Esophagus muscularis mucosa (tissue), 4 donors: ENCODE measurements around the gene MRPL14. TPM values are rescaled to one million over a fixed set of nuclear protein-coding genes. Genes with fewer than 3 reads are reported as not detected.

Source experiments
- DNase-seq: peaks from one replicate; pipeline ENCODE4 v3.0.0-alpha.2; 2017; ENCODE audit errors: extremely low spot score
- H3K27ac ChIP-seq, 4 donors: fragments of 200-600 bp; sonication (generic); replicated peaks in 1 of 4; 1 replicate in 3 of 4; 2 replicates in 1 of 4; pipeline ENCODE4 v1.5.1; 2016 to 2019; ENCODE audit warnings: mild to moderate bottlenecking in 1 of 4
- H3K27me3 ChIP-seq, 4 donors: fragments of 200-600 bp; sonication (generic); one replicate each; pipeline versions ENCODE4 v1.5.1 to v1.6.0; 2016 to 2019
- H3K36me3 ChIP-seq, 4 donors: fragments of 200-600 bp; sonication (generic); one replicate each; pipeline ENCODE4 v1.5.1; 2016 to 2019
- H3K4me1 ChIP-seq, 4 donors: fragments of 200-600 bp; sonication (generic); one replicate each; pipeline ENCODE4 v1.5.1; 2016 to 2019
- H3K4me3 ChIP-seq, 4 donors: fragments of 200-600 bp; sonication (generic); 1 replicate in 2 of 4; 2 replicates in 2 of 4; pipeline ENCODE4 v1.5.1; 2016 to 2019; ENCODE audit warnings: mild to moderate bottlenecking in 4 of 4, moderate library complexity in 1 of 4
- H3K9me3 ChIP-seq, 4 donors: fragments of 200-600 bp; sonication (generic); 1 replicate in 3 of 4; 2 replicates in 1 of 4; pipeline ENCODE4 v1.5.1; 2016 to 2019
- CTCF ChIP-seq, 3 experiments: fragments of 200-600 bp in 2 of 3; fragments of 450-650 bp in 1 of 3; sonication (generic) in 2 of 3; IDR thresholded peaks; one replicate each; pipeline ENCODE4 v1.5.1; 2017 to 2019; ENCODE audit warnings: antibody characterized with exemption in 3 of 3, mild to moderate bottlenecking in 2 of 3, moderate library complexity in 1 of 3
- EP300 ChIP-seq: sonication (generic); formaldehyde crosslinking; IDR thresholded peaks from one replicate; pipeline ENCODE4 v1.6.1; 2017; ENCODE audit warnings: antibody characterized with exemption
- POLR2A ChIP-seq: fragments of 450-650 bp; IDR thresholded peaks from one replicate; pipeline ENCODE4 v1.6.1; 2017; ENCODE audit warnings: antibody characterized with exemption, moderate library complexity, mild to moderate bottlenecking, low read depth
- POLR2AphosphoS5 ChIP-seq, 2 donors: sonication (generic); formaldehyde crosslinking; IDR thresholded peaks; one replicate each; pipeline ENCODE4 v1.6.1; 2017; ENCODE audit warnings: antibody characterized with exemption in 2 of 2
- WGBS: methylation state at CpG from one replicate; pipeline ENCODE4 v1.1.5; 2018; 5-methylcytosine and 5-hydroxymethylcytosine counted together
- intact Hi-C: fragments of 100-400 bp; cut with DNase I; formaldehyde crosslinking; loops from one replicate; pipeline ENCODE4 v1.15.1; 2023
- total RNA-seq, 4 donors: library from RNA; depleted of rRNA; stranded (reverse); fragments of >200 nt; gene quantifications; one replicate each; pipeline versions ENCODE4 v1.1.0 to v1.2.1, GENCODE V29; 2016

Gene MRPL14
- total RNA-seq, 4 donors from 2014 or later, result 30.3 to 44.2 (median 41.1) TPM

DNA sequence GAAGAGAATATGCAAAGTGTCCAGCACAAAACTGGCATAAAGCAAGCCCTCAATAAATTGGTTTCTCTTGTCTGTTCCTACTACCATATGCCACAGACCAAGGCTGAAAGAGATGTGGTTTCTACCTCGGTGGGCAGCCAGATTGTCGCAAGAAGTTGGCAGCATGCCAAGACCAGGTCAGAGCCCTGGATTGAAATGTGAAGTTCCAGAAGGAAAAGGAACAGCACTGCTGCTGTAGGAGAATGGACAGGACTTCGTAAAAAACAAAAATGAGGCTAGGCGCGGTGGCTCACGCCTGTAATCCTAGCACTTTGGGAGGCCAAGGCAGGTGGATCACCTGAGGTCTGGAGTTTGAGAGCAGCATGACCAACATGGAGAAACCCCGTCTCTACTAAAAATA lies 22.1 kb downstream of the MRPL14 start:
- no peak for DNase-seq
- Histone ChIP-seq H3K9me3 (no peaks in the 10 kb centered on the region), H3K27me3 (no peaks in the 10 kb centered on the region), H3K4me3 (no peak overlapping the region), H3K36me3 (peaks cover 12 to 50% (median 30%) of the 10 kb centered on the region in 4 donors), H3K27ac (peak overlapping the region in 3 of 4 donors; percentile 21 to 39 (median 36)), H3K4me1 (peaks cover 14 to 23% (median 17%) of the 10 kb centered on the region in 4 donors)
- WGBS, result 76% methylated on average over 7 of the region's 7 CpGs
- TF ChIP-seq EP300, result no peak
- no peak for TF ChIP-seq CTCF (IDR thresholded peaks at IDR 0.05)
- TF ChIP-seq POLR2A, result no peak
- TF ChIP-seq POLR2AphosphoS5 (IDR thresholded peaks at IDR 0.05), result no peak
- intact Hi-C loops, result no loop called here

DNA sequence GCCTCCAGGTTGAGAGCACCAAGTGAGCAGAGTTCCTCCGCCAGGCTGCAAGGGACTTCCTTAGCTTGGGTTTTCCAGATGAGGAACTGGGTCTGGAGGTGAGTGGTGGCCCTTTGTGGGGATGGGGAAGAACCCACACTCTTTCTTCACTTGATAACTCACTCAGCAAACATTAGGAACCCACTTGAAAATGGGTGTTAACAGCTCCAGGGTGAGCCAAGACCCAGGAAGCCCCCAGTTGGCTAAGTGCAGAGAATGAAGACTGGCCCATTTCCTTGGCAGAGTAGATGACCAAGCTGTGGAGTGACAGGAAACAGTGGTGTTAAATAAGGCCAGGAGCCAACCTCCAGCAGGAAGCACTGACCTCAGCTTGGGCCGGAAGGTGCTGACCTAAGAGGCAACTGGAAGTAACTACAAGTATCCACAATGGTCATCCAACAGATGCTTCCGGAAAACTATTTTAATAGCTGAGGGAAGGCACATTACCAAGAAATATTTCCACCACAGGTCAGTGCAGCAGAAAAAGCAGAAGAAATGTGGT lies 22.7 kb downstream of the MRPL14 start:
- peak overlapping the region in 1 of 4 donors; percentile 36 for H3K27ac ChIP-seq
- TF ChIP-seq CTCF (IDR thresholded peaks at IDR 0.05) (no peak), POLR2AphosphoS5 (IDR thresholded peaks at IDR 0.05) (peak; percentile 61 to 75)
- no peak for DNase-seq
- H3K9me3 ChIP-seq, result no peaks in the 10 kb centered on the region
- H3K4me3 ChIP-seq, result no peak overlapping the region
- H3K27me3 ChIP-seq, result no peaks in the 10 kb centered on the region
- 59% methylated on average over 3 of the region's 3 CpGs for WGBS
- peaks cover 14 to 23% (median 17%) of the 10 kb centered on the region in 4 donors for H3K4me1 ChIP-seq
- intact Hi-C loops, result no loop called here
- peaks cover 11 to 50% (median 34%) of the 10 kb centered on the region in 4 donors for H3K36me3 ChIP-seq

DNA sequence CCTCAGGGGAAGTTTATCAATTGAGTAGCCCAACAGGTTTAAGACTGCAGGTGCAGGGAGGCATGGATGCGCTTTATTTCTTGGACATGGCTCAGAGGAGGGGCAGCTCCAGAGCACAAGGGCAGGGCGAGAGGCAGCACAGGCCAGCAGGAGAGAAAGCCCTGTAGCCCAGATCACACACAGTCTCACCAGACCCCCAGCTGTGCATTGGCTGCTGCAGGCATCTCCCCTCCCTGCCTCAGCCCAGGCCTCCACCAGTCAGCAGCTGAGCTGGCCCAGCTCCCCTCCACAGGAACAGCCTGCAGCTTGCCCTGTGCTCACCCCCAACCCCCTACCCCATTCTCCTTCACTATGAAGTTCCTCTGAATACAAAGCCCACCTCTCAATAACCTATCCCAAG lies 24.7 kb downstream of the MRPL14 start:
- Histone ChIP-seq H3K4me1 (peaks cover 14 to 23% (median 17%) of the 10 kb centered on the region in 4 donors), H3K36me3 (peaks cover 7 to 33% (median 24%) of the 10 kb centered on the region in 4 donors), H3K27me3 (no peaks in the 10 kb centered on the region), H3K4me3 (no peak overlapping the region), H3K9me3 (no peaks in the 10 kb centered on the region), H3K27ac (no peak overlapping the region)
- intact Hi-C loops, result no loop called here
- 93% methylated on average over 2 of the region's 2 CpGs for WGBS
- TF ChIP-seq POLR2A (no peak), POLR2AphosphoS5 (IDR thresholded peaks at IDR 0.05) (no peak), EP300 (no peak), CTCF (IDR thresholded peaks at IDR 0.05) (no peak)
- no peak for DNase-seq

- H3K27ac ChIP-seq, result no peak overlapping the region
- H3K4me1 ChIP-seq, result peaks cover 15 to 23% (median 16%) of the 10 kb centered on the region in 4 donors
- no peak for TF ChIP-seq POLR2A
- WGBS, result 89% methylated on average over 4 of the region's 4 CpGs
- H3K27me3 ChIP-seq, result no peaks in the 10 kb centered on the region
- DNase-seq, result no peak
- no peak overlapping the region for H3K4me3 ChIP-seq
- no peaks in the 10 kb centered on the region for H3K9me3 ChIP-seq
- intact Hi-C loops, result no loop called here
- peaks cover 7 to 26% (median 24%) of the 10 kb centered on the region in 4 donors for H3K36me3 ChIP-seq
Observed at GRCh38 chr6:44101832-44102231, 25.4 kb downstream of the MRPL14 start.

DNA sequence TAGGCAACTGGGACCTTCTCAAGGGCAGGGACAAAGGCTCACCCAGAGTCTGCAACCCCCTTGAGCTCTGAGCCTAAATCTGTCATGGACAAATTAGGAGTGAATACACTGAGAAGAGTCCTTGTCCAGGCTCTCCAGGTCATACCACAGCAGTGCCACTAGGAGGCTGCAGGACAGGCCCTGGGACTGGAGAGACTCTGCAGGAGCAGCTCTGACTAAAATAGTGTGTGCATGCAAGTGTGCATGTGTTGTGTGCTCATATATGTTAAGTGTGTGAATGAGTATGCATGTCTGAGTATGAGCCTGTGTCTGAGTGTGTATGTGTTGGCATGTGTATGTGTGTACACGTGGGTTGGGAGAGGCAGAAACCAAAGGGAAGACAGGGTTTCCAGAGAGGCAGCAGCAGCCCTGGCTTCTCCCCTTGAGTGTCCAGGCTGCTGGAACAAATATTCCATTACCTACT lies 27.1 kb downstream of the MRPL14 start:
- no peak for DNase-seq
- WGBS, result 38% methylated on average over 1 of the region's 1 CpG
- peaks cover 4 to 10% (median 8%) of the 10 kb centered on the region in 4 donors for H3K4me1 ChIP-seq
- H3K27me3 ChIP-seq, result no peaks in the 10 kb centered on the region
- no peak for TF ChIP-seq POLR2A
- TF ChIP-seq CTCF (IDR thresholded peaks at IDR 0.05), result peak in 2 of 3 experiments; percentile 19 to 46
- no peak overlapping the region for H3K27ac ChIP-seq
- peaks cover 7 to 25% (median 21%) of the 10 kb centered on the region in 4 donors for H3K36me3 ChIP-seq
- no peaks in the 10 kb centered on the region for H3K9me3 ChIP-seq
- H3K4me3 ChIP-seq, result no peak overlapping the region
- intact Hi-C loops, result no loop called here
